Tibial nerve (tissue), 4 donors: ENCODE data around the gene TMEM223.

Experiments used
- EP300 ChIP-seq, 2 donors: sonication (generic); formaldehyde crosslinking; IDR thresholded peaks; one replicate each; pipeline ENCODE4 v1.6.1; 2017; ENCODE audit warnings: antibody characterized with exemption in 2 of 2, mild to moderate bottlenecking in 1 of 2
- TF ChIP-seq, protein P1 (sequence below), 5 experiments: fragments of 200-600 bp in 3 of 5; fragments of 450-650 bp in 2 of 5; sonication (generic) in 3 of 5; IDR thresholded peaks; one replicate each; pipeline ENCODE4 v1.5.1; 2016 to 2019; ENCODE audit warnings: antibody characterized with exemption in 5 of 5, mild to moderate bottlenecking in 3 of 5, moderate library complexity in 2 of 5

DNA sequence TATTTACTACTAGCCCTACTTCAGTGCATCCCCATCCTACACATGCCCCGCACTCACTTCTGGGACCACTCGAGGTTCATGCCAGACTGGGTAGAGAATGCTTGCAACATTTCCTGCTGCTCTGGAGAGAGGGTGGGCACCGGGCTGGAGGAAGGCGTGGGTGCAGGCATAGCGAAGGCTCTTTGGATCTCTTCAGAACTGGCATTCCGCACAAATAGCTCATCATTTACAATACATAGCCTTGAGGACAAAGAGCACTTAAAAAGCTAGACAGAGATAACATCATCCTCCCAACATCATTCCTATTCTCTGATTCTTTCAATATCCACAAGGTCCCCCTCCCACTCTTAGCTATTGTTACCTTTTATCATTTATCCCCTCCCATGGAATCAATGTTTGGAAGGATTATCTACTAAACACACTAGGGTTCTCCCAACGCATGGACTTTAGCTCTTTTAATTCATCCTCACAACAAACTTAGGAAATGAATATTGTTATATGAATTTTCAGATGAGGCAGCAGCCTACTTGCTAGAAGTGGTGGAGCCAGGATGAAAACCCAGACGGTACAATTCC is 2.5 kb upstream of the TMEM223 start:
- TF ChIP-seq, protein P1, sequence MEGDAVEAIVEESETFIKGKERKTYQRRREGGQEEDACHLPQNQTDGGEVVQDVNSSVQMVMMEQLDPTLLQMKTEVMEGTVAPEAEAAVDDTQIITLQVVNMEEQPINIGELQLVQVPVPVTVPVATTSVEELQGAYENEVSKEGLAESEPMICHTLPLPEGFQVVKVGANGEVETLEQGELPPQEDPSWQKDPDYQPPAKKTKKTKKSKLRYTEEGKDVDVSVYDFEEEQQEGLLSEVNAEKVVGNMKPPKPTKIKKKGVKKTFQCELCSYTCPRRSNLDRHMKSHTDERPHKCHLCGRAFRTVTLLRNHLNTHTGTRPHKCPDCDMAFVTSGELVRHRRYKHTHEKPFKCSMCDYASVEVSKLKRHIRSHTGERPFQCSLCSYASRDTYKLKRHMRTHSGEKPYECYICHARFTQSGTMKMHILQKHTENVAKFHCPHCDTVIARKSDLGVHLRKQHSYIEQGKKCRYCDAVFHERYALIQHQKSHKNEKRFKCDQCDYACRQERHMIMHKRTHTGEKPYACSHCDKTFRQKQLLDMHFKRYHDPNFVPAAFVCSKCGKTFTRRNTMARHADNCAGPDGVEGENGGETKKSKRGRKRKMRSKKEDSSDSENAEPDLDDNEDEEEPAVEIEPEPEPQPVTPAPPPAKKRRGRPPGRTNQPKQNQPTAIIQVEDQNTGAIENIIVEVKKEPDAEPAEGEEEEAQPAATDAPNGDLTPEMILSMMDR (IDR thresholded peaks at IDR 0.05): no peak
- TF ChIP-seq EP300 (IDR thresholded peaks at IDR 0.05): no peak
